ENCODE results near the gene ATP10B.

- TF ChIP-seq CTCF (IDR thresholded peaks at IDR 0.05) (no peak), POLR2A (IDR thresholded peaks at IDR 0.05) (no peak)
Observed at GRCh38 chr5:160773646-160774410, 78.2 kb downstream of the ATP10B start.
